A549 treated with CORT108297 at 1 μM for 4 hours (cell line): ENCODE data around the gene PPARA. TPM values are rescaled to one million over a fixed set of nuclear protein-coding genes. Genes with fewer than 3 reads are reported as not detected.

Experiments
- total RNA-seq: library from RNA; stranded (reverse); fragments of 200-300 nt; extraction: Qiagen RNA extraction; gene quantifications from 5 replicates; pipeline ENCODE4 v1.2.3, GENCODE V29; 2022

Gene PPARA
- 0.60 to 1.8 TPM (median 1.4 TPM) in 5 replicates for total RNA-seq

GRCh38 chr22:46150034-46150654, at the start of gene PPARA:
TSS of gene PPARA (plus strand) at chr22:46150526. CDS start at chr22:46198384, 47,858 bp downstream.

GRCh38 chr22:46250035-46250782, 99.9 kb downstream of the PPARA start, which contains the start of gene CDPF1:
TSS of gene CDPF1 (minus strand) at chr22:46250293. CDS start at chr22:46248284, 2,009 bp downstream.

DNA sequence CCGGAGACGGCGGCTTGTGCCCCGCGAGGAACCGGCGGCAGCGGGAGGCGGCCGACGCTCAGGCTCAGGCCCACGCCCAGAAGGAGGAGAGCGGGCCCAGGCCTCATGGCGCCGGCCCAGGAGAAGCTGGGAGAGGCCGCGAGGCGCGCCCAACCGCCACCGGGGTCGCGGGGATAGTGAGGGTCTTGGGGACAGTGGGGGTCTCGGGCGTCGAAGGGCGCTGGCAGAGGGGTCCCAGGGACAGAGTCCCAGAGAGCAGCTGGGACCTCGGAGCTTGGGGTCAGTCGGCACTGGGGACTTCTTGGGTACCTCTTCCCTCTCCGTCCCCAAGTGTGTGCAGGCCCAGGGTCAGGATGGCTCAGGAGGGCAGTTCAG, 112.9 kb downstream of the PPARA start, which contains the start of gene PKDREJ:
TSS of gene PKDREJ (minus strand) at position 128 of the 375 bp plus-strand sequence. CDS start at position 107, 21 bp downstream.

DNA sequence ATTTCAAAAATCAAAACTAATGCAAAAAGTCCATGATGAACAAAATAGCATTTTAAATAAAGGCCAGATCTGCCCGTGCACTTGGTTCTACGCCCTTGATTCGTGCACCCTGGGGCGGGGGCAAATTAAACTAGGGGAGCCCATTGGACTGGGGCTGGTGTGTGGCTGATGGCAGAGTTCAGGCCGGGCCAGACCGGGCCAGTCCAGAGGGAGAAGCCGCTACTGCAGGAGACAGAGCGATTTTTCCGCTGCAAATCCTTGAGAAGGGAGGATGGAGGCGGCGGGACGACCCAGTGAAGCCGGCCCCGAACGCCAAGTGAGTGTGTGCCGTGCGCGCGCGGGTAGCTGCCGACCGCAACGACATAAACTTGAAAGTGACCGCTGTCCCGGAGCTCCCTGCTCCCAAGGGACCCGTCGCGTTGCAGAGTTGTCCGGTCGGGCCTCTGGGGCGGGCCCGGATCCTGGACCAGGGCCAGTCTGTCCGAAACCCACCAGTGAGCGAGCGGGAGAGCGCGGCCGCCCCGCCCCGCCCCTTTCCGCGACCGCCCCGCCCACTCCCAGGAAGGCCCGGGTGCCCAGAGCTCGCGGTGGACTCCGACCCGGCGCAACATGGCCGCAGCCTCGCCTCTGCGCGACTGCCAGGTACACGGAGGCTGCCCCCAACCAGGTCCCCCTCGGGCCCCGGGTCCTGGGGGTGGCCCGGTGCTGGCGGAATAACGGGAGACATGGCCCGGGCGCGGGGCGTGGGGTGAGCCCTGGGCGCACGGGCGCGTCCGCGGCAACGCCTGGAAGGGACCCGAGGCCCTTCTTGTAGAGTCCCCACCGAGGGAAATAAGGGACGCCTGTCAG, 117.3 kb downstream of the PPARA start, which contains the start of gene TTC38:
TSS of gene TTC38 (plus strand) at position 578 of the 849 bp plus-strand sequence. CDS start at position 610, 32 bp downstream.

Other genes starting within 250 kb of the PPARA start
- gene WNT7B, start 173.4 kb upstream of the PPARA start, total RNA-seq = 87.1 to 129 TPM (median 125 TPM) in 5 replicates
- 8.7 to 12.9 TPM (median 10.4 TPM) in 5 replicates for gene CDPF1, start 99.8 kb downstream of the PPARA start, total RNA-seq
- not detected in 5 replicates for gene PKDREJ, start 112.8 kb downstream of the PPARA start, total RNA-seq
- 12.5 to 14.2 TPM (median 13.6 TPM) in 5 replicates for gene TTC38, start 117.5 kb downstream of the PPARA start, total RNA-seq
- gene GTSE1, start 146.3 kb downstream of the PPARA start, total RNA-seq = 29.8 to 36.2 TPM (median 33.5 TPM) in 5 replicates
- 36.3 to 40.9 TPM (median 38.5 TPM) in 5 replicates for gene TRMU, start 185.2 kb downstream of the PPARA start, total RNA-seq